ENCODE data around the gene PAQR4.
A peak's percentile ranks its signal among the peaks of the same experiment; 100 is the strongest.

PAQR4 gene

GRCh38 chr16:2975161-2975795 is 6.1 kb downstream of the PAQR4 start:
- no peak overlapping the region for H3K4me3 ChIP-seq (ENCODE audit: low read depth in 1 of 2, low read length in 2 of 2)
- H3K36me3 ChIP-seq (ENCODE audit: control insufficient read depth in 1 of 2, insufficient read depth in 2 of 2, low read length in 2 of 2), result no peaks in the 10 kb centered on the region
- peaks cover 2 to 8% of the 10 kb centered on the region in 2 donors for H3K4me1 ChIP-seq (ENCODE audit: control insufficient read depth in 1 of 2, insufficient read depth in 2 of 2, low read length in 2 of 2)
- H3K27ac ChIP-seq (ENCODE audit: low read length), result no peak overlapping the region
- H3K27me3 ChIP-seq (ENCODE audit: low read depth, low read length), result peaks cover 5% of the 10 kb centered on the region
- H3K9me3 ChIP-seq (ENCODE audit: control insufficient read depth in 1 of 2, low read length in 2 of 2), result no peaks in the 10 kb centered on the region

GRCh38 chr16:2976201-2976600 is 7.1 kb downstream of the PAQR4 start:
- no peak overlapping the region for H3K4me3 ChIP-seq (ENCODE audit: low read depth in 1 of 2, low read length in 2 of 2)
- peaks cover 0 to 15% of the 10 kb centered on the region in 2 donors for H3K4me1 ChIP-seq (ENCODE audit: control insufficient read depth in 1 of 2, insufficient read depth in 2 of 2, low read length in 2 of 2)
- no peak overlapping the region for H3K27ac ChIP-seq (ENCODE audit: low read length)
- no peaks in the 10 kb centered on the region for H3K9me3 ChIP-seq (ENCODE audit: control insufficient read depth in 1 of 2, low read length in 2 of 2)
- H3K36me3 ChIP-seq (ENCODE audit: control insufficient read depth in 1 of 2, insufficient read depth in 2 of 2, low read length in 2 of 2), result no peaks in the 10 kb centered on the region
- H3K27me3 ChIP-seq (ENCODE audit: low read depth, low read length), result peaks cover 5% of the 10 kb centered on the region

GRCh38 chr16:2976673-2977072 is 7.5 kb downstream of the PAQR4 start:
- Histone ChIP-seq H3K9me3 (ENCODE audit: control insufficient read depth in 1 of 2, low read length in 2 of 2) (no peaks in the 10 kb centered on the region), H3K36me3 (ENCODE audit: control insufficient read depth in 1 of 2, insufficient read depth in 2 of 2, low read length in 2 of 2) (no peaks in the 10 kb centered on the region), H3K27me3 (ENCODE audit: low read depth, low read length) (peaks cover 5% of the 10 kb centered on the region), H3K27ac (ENCODE audit: low read length) (no peak overlapping the region), H3K4me3 (ENCODE audit: low read depth in 1 of 2, low read length in 2 of 2) (no peak overlapping the region), H3K4me1 (ENCODE audit: control insufficient read depth in 1 of 2, insufficient read depth in 2 of 2, low read length in 2 of 2) (peaks cover 0 to 17% of the 10 kb centered on the region in 2 donors)

- no peak overlapping the region for H3K4me3 ChIP-seq (ENCODE audit: low read depth in 1 of 2, low read length in 2 of 2)
- H3K4me1 ChIP-seq (ENCODE audit: control insufficient read depth in 1 of 2, insufficient read depth in 2 of 2, low read length in 2 of 2), result peaks cover 0 to 17% of the 10 kb centered on the region in 2 donors
- no peaks in the 10 kb centered on the region for H3K9me3 ChIP-seq (ENCODE audit: control insufficient read depth in 1 of 2, low read length in 2 of 2)
- H3K27ac ChIP-seq (ENCODE audit: low read length), result no peak overlapping the region
- no peaks in the 10 kb centered on the region for H3K36me3 ChIP-seq (ENCODE audit: control insufficient read depth in 1 of 2, insufficient read depth in 2 of 2, low read length in 2 of 2)
- H3K27me3 ChIP-seq (ENCODE audit: low read depth, low read length), result peaks cover 5% of the 10 kb centered on the region
Observed at GRCh38 chr16:2977440-2977839, 8.3 kb downstream of the PAQR4 start.

- Histone ChIP-seq H3K4me3 (ENCODE audit: low read depth in 1 of 2, low read length in 2 of 2) (peak overlapping the region; percentile 26 to 81), H3K27me3 (ENCODE audit: low read depth, low read length) (peaks cover 5% of the 10 kb centered on the region), H3K27ac (ENCODE audit: low read length) (no peak overlapping the region), H3K9me3 (ENCODE audit: control insufficient read depth in 1 of 2, low read length in 2 of 2) (no peaks in the 10 kb centered on the region), H3K4me1 (ENCODE audit: control insufficient read depth in 1 of 2, insufficient read depth in 2 of 2, low read length in 2 of 2) (peaks cover 0 to 24% of the 10 kb centered on the region in 2 donors), H3K36me3 (ENCODE audit: control insufficient read depth in 1 of 2, insufficient read depth in 2 of 2, low read length in 2 of 2) (no peaks in the 10 kb centered on the region)
Observed at GRCh38 chr16:2979669-2980226, 10.6 kb downstream of the PAQR4 start.

GRCh38 chr16:2980227-2981176 is 11.4 kb downstream of the PAQR4 start, which contains the start of gene PKMYT1:
TSS of gene PKMYT1 (minus strand) at chr16:2980446. CDS start at chr16:2979657, 789 bp downstream.
- H3K9me3 ChIP-seq (ENCODE audit: control insufficient read depth in 1 of 2, low read length in 2 of 2), result no peaks in the 10 kb centered on the region

GRCh38 chr16:2981177-2981898 is 12.2 kb downstream of the PAQR4 start:
- H3K36me3 ChIP-seq (ENCODE audit: control insufficient read depth in 1 of 2, insufficient read depth in 2 of 2, low read length in 2 of 2), result no peaks in the 10 kb centered on the region
- H3K4me1 ChIP-seq (ENCODE audit: control insufficient read depth in 1 of 2, insufficient read depth in 2 of 2, low read length in 2 of 2), result peaks cover 0 to 24% of the 10 kb centered on the region in 2 donors
- peaks cover 5% of the 10 kb centered on the region for H3K27me3 ChIP-seq (ENCODE audit: low read depth, low read length)
- peak overlapping the region in 1 of 2 donors; percentile 81 for H3K4me3 ChIP-seq (ENCODE audit: low read depth in 1 of 2, low read length in 2 of 2)
- no peak overlapping the region for H3K27ac ChIP-seq (ENCODE audit: low read length)
- no peaks in the 10 kb centered on the region for H3K9me3 ChIP-seq (ENCODE audit: control insufficient read depth in 1 of 2, low read length in 2 of 2)

More at GRCh38 chr16:2980227-2981176, 11.4 kb downstream of the PAQR4 start, which contains the start of gene PKMYT1:
- Histone ChIP-seq H3K4me1 (ENCODE audit: control insufficient read depth in 1 of 2, insufficient read depth in 2 of 2, low read length in 2 of 2) (peaks cover 0 to 24% of the 10 kb centered on the region in 2 donors), H3K27ac (ENCODE audit: low read length) (peak within 1 kb of the TSS; percentile 45), H3K36me3 (ENCODE audit: control insufficient read depth in 1 of 2, insufficient read depth in 2 of 2, low read length in 2 of 2) (no peaks in the 10 kb centered on the region), H3K4me3 (ENCODE audit: low read depth in 1 of 2, low read length in 2 of 2) (peak within 1 kb of the TSS; percentile 70 to 81), H3K27me3 (ENCODE audit: low read depth, low read length) (peaks cover 5% of the 10 kb centered on the region)

- Histone ChIP-seq H3K36me3 (ENCODE audit: control insufficient read depth in 1 of 2, insufficient read depth in 2 of 2, low read length in 2 of 2) (no peaks in the 10 kb centered on the region), H3K4me1 (ENCODE audit: control insufficient read depth in 1 of 2, insufficient read depth in 2 of 2, low read length in 2 of 2) (peaks cover 0 to 24% of the 10 kb centered on the region in 2 donors), H3K27me3 (ENCODE audit: low read depth, low read length) (peaks cover 5% of the 10 kb centered on the region), H3K27ac (ENCODE audit: low read length) (no peak overlapping the region), H3K4me3 (ENCODE audit: low read depth in 1 of 2, low read length in 2 of 2) (no peak overlapping the region), H3K9me3 (ENCODE audit: control insufficient read depth in 1 of 2, low read length in 2 of 2) (no peaks in the 10 kb centered on the region)
Observed at GRCh38 chr16:2981899-2982250, 12.7 kb downstream of the PAQR4 start.

GRCh38 chr16:2982402-2982801 is 13.3 kb downstream of the PAQR4 start:
- H3K27me3 ChIP-seq (ENCODE audit: low read depth, low read length), result peaks cover 5% of the 10 kb centered on the region
- no peak overlapping the region for H3K4me3 ChIP-seq (ENCODE audit: low read depth in 1 of 2, low read length in 2 of 2)
- no peaks in the 10 kb centered on the region for H3K9me3 ChIP-seq (ENCODE audit: control insufficient read depth in 1 of 2, low read length in 2 of 2)
- H3K27ac ChIP-seq (ENCODE audit: low read length), result no peak overlapping the region
- H3K4me1 ChIP-seq (ENCODE audit: control insufficient read depth in 1 of 2, insufficient read depth in 2 of 2, low read length in 2 of 2), result peaks cover 0 to 24% of the 10 kb centered on the region in 2 donors
- H3K36me3 ChIP-seq (ENCODE audit: control insufficient read depth in 1 of 2, insufficient read depth in 2 of 2, low read length in 2 of 2), result no peaks in the 10 kb centered on the region

- H3K4me3 ChIP-seq (ENCODE audit: low read depth in 1 of 2, low read length in 2 of 2), result no peak overlapping the region
- H3K9me3 ChIP-seq (ENCODE audit: control insufficient read depth in 1 of 2, low read length in 2 of 2), result no peaks in the 10 kb centered on the region
- no peaks in the 10 kb centered on the region for H3K36me3 ChIP-seq (ENCODE audit: control insufficient read depth in 1 of 2, insufficient read depth in 2 of 2, low read length in 2 of 2)
- no peak overlapping the region for H3K27ac ChIP-seq (ENCODE audit: low read length)
- peaks cover 0 to 24% of the 10 kb centered on the region in 2 donors for H3K4me1 ChIP-seq (ENCODE audit: control insufficient read depth in 1 of 2, insufficient read depth in 2 of 2, low read length in 2 of 2)
- peaks cover 5% of the 10 kb centered on the region for H3K27me3 ChIP-seq (ENCODE audit: low read depth, low read length)
Observed at GRCh38 chr16:2983706-2984136, 14.6 kb downstream of the PAQR4 start.

Data from muscle layer of duodenum (tissue), 2 donors.